HCT116 (cell line): Measurements from ENCODE around the gene FEZF1. TPM values are rescaled to one million over a fixed set of nuclear protein-coding genes. Genes with fewer than 3 reads are reported as not detected.

Experiments used
- ATAC-seq: fragments of 200-7000 bp; cut with Tn5 transposase; 2 replicates; pipeline ENCODE4 v1.9.1; 2020; ENCODE audit warnings: mild to moderate bottlenecking, moderate library complexity
- BruUV-seq: library from RNA; stranded (reverse); fragments of 400-500 nt; replicated peaks from 2 replicates; lab custom pipeline; 2021; lab: Mats Ljungman, UMichigan
- CTCF ChIA-PET: fragments of 300-600 bp; sonication (Branson Sonifier 250); formaldehyde crosslinking; loops from one replicate; lab custom pipeline; 2021; ENCODE audit warnings: antibody characterized with exemption; lab: Charles Lee
- POLR2A ChIA-PET: fragments of 300-600, 350-600 bp; sonication (Branson Sonifier 250); formaldehyde crosslinking; loops from one replicate; lab custom pipeline; 2021; ENCODE audit warnings: antibody characterized with exemption; lab: Charles Lee
- RAD21 ChIA-PET, 2 experiments: fragments of 300-600 bp; sonication (Branson Sonifier 250); formaldehyde crosslinking; loops; one replicate each; lab custom pipeline; 2023; ENCODE audit warnings: low total read pairs in 2 of 2; ENCODE audit not compliant: uncharacterized antibody in 2 of 2, unreplicated experiment in 2 of 2, low non-redundant PET in 1 of 2; lab: Charles Lee
- DNase-seq: peaks from one replicate; pipeline ENCODE4 v3.0.0-alpha.2; 2010; ENCODE audit warnings: low read depth, low spot score
- H2AFZ ChIP-seq: fragments of 200-600 bp; shearing (Covaris generic), sonication (generic); 2 replicates; pipeline ENCODE4 v1.6.1; 2017; ENCODE audit warnings: low read depth, mixed run types, mixed read lengths, antibody characterized with exemption, low read length; ENCODE audit not compliant: poor library complexity, severe bottlenecking
- H3K27ac ChIP-seq: 2 replicates; pipeline ENCODE4 v1.5.1; 2012; ENCODE audit warnings: low read depth, low read length
- H3K27me3 ChIP-seq: fragments of 200-600 bp; sonication (generic); 2 replicates; pipeline ENCODE4 v1.6.1; 2016; ENCODE audit warnings: mixed run types, low read length, mixed read lengths; ENCODE audit not compliant: insufficient read depth
- H3K36me3 ChIP-seq, 2 experiments: fragments of 200-500 bp in 1 of 2; fragments of 200-600 bp in 1 of 2; sonication (Bioruptor generic) in 1 of 2; sonication (generic) in 1 of 2; 2 replicates each; pipeline versions ENCODE4 v1.5.1 to v1.6.1; 2014 to 2016; ENCODE audit warnings: low read length in 2 of 2, inconsistent platforms in 1 of 2, mixed read lengths in 1 of 2, mixed run types in 1 of 2; ENCODE audit not compliant: insufficient read depth in 2 of 2, control insufficient read depth in 1 of 2
- H3K4me1 ChIP-seq, 2 experiments: fragments of 200-600 bp in 1 of 2; sonication (generic) in 1 of 2; 2 replicates each; pipeline versions ENCODE4 v1.5.1 to v1.6.1; 2012 to 2017; ENCODE audit warnings: low read length in 2 of 2, inconsistent platforms in 1 of 2, mild to moderate bottlenecking in 1 of 2, mixed read lengths in 1 of 2, mixed run types in 1 of 2, moderate library complexity in 1 of 2; ENCODE audit not compliant: insufficient read depth in 2 of 2, control insufficient read depth in 1 of 2
- H3K4me2 ChIP-seq: fragments of 200-600 bp; sonication (generic); 2 replicates; pipeline ENCODE4 v1.6.1; 2017; ENCODE audit warnings: mixed run types, low read length, mixed read lengths
- H3K4me3 ChIP-seq, 2 experiments: fragments of 200-600 bp in 1 of 2; sonication (generic) in 1 of 2; replicated peaks in 1 of 2; 2 replicates each; pipeline ENCODE4 v1.5.1; 2011 to 2016; ENCODE audit warnings: low read length in 2 of 2, control low read depth in 1 of 2, low read depth in 1 of 2, mild to moderate bottlenecking in 1 of 2, mixed read lengths in 1 of 2, mixed run types in 1 of 2
- H3K79me2 ChIP-seq: fragments of 200-600 bp; sonication (generic); 2 replicates; pipeline ENCODE4 v1.6.1; 2017; ENCODE audit warnings: mild to moderate bottlenecking, mixed run types, low read length, moderate library complexity, mixed read lengths; ENCODE audit not compliant: insufficient read depth
- H3K9ac ChIP-seq: fragments of 200-600 bp; sonication (generic); 2 replicates; pipeline ENCODE4 v1.6.1; 2016; ENCODE audit warnings: low read length, mixed read lengths
- H3K9me2 ChIP-seq: fragments of 200-600 bp; sonication (generic), shearing (Covaris generic); 2 replicates; pipeline ENCODE4 v1.6.1; 2017; ENCODE audit warnings: mixed run types, mild to moderate bottlenecking, moderate library complexity; ENCODE audit not compliant: insufficient read depth
- H3K9me3 ChIP-seq, 2 experiments: fragments of 200-500 bp in 1 of 2; fragments of 200-600 bp in 1 of 2; sonication (Bioruptor generic) in 1 of 2; sonication (generic) in 1 of 2; 2 replicates each; pipeline ENCODE4 v1.6.1; 2014 to 2017; ENCODE audit warnings: low read length in 2 of 2, mixed read lengths in 2 of 2, inconsistent platforms in 1 of 2, low read depth in 1 of 2, mild to moderate bottlenecking in 1 of 2, mixed run types in 1 of 2, moderate library complexity in 1 of 2; ENCODE audit not compliant: control insufficient read depth in 1 of 2, insufficient read depth in 1 of 2
- H4K20me1 ChIP-seq: fragments of 200-600 bp; sonication (generic), shearing (Covaris generic); 2 replicates; pipeline ENCODE4 v1.6.1; 2017; ENCODE audit warnings: mixed run types, mild to moderate bottlenecking, moderate library complexity; ENCODE audit not compliant: insufficient read depth
- CBX3 ChIP-seq: IDR thresholded peaks from 2 replicates; pipeline ENCODE4 v1.6.1; 2012; ENCODE audit warnings: low read depth
- CEBPB ChIP-seq: IDR thresholded peaks from 2 replicates; pipeline ENCODE4 v1.6.1; 2012; ENCODE audit warnings: low read depth
- EGR1 ChIP-seq: IDR thresholded peaks from 2 replicates; pipeline ENCODE4 v1.6.1; 2012; ENCODE audit warnings: low read depth
- ELF1 ChIP-seq: IDR thresholded peaks from 2 replicates; pipeline ENCODE4 v1.6.1; 2012; ENCODE audit warnings: low read depth, borderline replicate concordance
- EZH2 ChIP-seq: fragments of 200-600 bp; sonication (generic); IDR thresholded peaks from 2 replicates; pipeline ENCODE4 v1.6.1; 2017; ENCODE audit warnings: antibody characterized with exemption, mixed run types
- EZH2phosphoT487 ChIP-seq: fragments of 200-600 bp; IDR thresholded peaks from 2 replicates; pipeline ENCODE4 v1.6.1; 2018; ENCODE audit warnings: antibody characterized with exemption, borderline replicate concordance
- FOSL1 ChIP-seq: IDR thresholded peaks from 2 replicates; pipeline ENCODE4 v1.6.1; 2012; ENCODE audit warnings: low read depth
- JUND ChIP-seq: IDR thresholded peaks from 2 replicates; pipeline ENCODE4 v1.6.1; 2012
- POLR2AphosphoS5 ChIP-seq: IDR thresholded peaks from 2 replicates; pipeline ENCODE4 v1.6.1; 2011; ENCODE audit warnings: mild to moderate bottlenecking, low read depth, low read length, moderate library complexity
- RAD21 ChIP-seq: IDR thresholded peaks from 2 replicates; pipeline ENCODE4 v1.6.1; 2012; ENCODE audit warnings: low read depth, mild to moderate bottlenecking
- SP1 ChIP-seq: IDR thresholded peaks from 2 replicates; pipeline ENCODE4 v1.6.1; 2012; ENCODE audit warnings: low read depth
- SRF ChIP-seq: IDR thresholded peaks from 2 replicates; pipeline ENCODE4 v1.6.1; 2012; ENCODE audit warnings: low read depth
- TCF7L2 ChIP-seq: IDR thresholded peaks from 2 replicates; pipeline ENCODE4 v1.7.0; 2011; ENCODE audit warnings: borderline replicate concordance, inconsistent platforms; ENCODE audit not compliant: insufficient read depth, insufficient read length; ENCODE audit errors: extremely low read depth
- YY1 ChIP-seq: IDR thresholded peaks from 2 replicates; pipeline ENCODE4 v1.6.1; 2011; ENCODE audit warnings: low read length, low read depth, moderate library complexity, mild to moderate bottlenecking; ENCODE audit not compliant: insufficient replicate concordance; ENCODE audit errors: extremely low read depth
- ZNF274 ChIP-seq: fragments of 200-500 bp; sonication (Bioruptor generic); IDR thresholded peaks from 2 replicates; pipeline ENCODE4 v1.6.1; 2014; ENCODE audit warnings: mild to moderate bottlenecking, low read depth, low read length, inconsistent platforms
- intact Hi-C: fragments of 100-400 bp; cut with micrococcal nuclease; formaldehyde crosslinking; loops from 2 replicates; pipeline ENCODE4 v1.10.0; 2022
- total RNA-seq: library from RNA; stranded (reverse); gene quantifications from one replicate; pipeline ENCODE4 v1.2.1, GENCODE V29; 2021; ENCODE audit not compliant: unreplicated experiment
- TF ChIP-seq, protein P1 (sequence below): IDR thresholded peaks from 2 replicates; pipeline ENCODE4 v1.6.1; 2012; ENCODE audit warnings: low read depth
- TF ChIP-seq, protein P2 (sequence below): IDR thresholded peaks from 2 replicates; pipeline ENCODE4 v1.6.1; 2012
- TF ChIP-seq, protein P3 (sequence below), 3 experiments: fragments of 200-600 bp in 1 of 3; sonication (generic) in 1 of 3; IDR thresholded peaks in 2 of 3; conservative IDR thresholded peaks in 1 of 3; 2 replicates each; pipeline ENCODE4 v1.5.1; 2012 to 2017; ENCODE audit warnings: low read depth in 2 of 3, low read length in 2 of 3, antibody characterized with exemption in 1 of 3, borderline replicate concordance in 1 of 3, control low read depth in 1 of 3, mild to moderate bottlenecking in 1 of 3, mixed read lengths in 1 of 3, mixed run types in 1 of 3, moderate library complexity in 1 of 3; ENCODE audit not compliant: insufficient read depth in 1 of 3

Gene FEZF1
- total RNA-seq, 1 experiment from 2014 or later = 0.37 TPM

DNA sequence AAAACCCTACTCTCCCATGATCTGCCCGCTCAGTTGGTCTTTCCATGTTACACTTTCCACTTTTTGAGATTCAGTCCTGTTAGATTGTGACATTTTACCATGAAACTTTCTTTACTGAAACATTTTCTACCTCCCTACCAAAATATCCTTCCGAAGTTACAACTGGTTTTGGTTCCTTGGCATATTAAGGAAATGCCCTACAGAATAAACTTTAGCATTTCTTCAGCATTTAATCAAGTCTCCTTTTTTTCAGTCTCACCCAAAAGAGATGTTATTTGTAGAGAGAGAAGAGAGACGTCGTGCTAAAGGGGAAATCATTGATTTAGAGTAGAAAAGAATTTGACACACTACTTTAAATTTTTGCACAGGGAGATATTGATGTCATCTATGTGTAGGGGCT, 9.7 kb upstream of the FEZF1 start (continued):
- TF ChIP-seq, protein P1, sequence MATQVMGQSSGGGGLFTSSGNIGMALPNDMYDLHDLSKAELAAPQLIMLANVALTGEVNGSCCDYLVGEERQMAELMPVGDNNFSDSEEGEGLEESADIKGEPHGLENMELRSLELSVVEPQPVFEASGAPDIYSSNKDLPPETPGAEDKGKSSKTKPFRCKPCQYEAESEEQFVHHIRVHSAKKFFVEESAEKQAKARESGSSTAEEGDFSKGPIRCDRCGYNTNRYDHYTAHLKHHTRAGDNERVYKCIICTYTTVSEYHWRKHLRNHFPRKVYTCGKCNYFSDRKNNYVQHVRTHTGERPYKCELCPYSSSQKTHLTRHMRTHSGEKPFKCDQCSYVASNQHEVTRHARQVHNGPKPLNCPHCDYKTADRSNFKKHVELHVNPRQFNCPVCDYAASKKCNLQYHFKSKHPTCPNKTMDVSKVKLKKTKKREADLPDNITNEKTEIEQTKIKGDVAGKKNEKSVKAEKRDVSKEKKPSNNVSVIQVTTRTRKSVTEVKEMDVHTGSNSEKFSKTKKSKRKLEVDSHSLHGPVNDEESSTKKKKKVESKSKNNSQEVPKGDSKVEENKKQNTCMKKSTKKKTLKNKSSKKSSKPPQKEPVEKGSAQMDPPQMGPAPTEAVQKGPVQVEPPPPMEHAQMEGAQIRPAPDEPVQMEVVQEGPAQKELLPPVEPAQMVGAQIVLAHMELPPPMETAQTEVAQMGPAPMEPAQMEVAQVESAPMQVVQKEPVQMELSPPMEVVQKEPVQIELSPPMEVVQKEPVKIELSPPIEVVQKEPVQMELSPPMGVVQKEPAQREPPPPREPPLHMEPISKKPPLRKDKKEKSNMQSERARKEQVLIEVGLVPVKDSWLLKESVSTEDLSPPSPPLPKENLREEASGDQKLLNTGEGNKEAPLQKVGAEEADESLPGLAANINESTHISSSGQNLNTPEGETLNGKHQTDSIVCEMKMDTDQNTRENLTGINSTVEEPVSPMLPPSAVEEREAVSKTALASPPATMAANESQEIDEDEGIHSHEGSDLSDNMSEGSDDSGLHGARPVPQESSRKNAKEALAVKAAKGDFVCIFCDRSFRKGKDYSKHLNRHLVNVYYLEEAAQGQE = no peak
- TF ChIP-seq, protein P2, sequence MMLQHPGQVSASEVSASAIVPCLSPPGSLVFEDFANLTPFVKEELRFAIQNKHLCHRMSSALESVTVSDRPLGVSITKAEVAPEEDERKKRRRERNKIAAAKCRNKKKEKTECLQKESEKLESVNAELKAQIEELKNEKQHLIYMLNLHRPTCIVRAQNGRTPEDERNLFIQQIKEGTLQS = no peak
- TF ChIP-seq, all 23 proteins: peak for 0

DNA sequence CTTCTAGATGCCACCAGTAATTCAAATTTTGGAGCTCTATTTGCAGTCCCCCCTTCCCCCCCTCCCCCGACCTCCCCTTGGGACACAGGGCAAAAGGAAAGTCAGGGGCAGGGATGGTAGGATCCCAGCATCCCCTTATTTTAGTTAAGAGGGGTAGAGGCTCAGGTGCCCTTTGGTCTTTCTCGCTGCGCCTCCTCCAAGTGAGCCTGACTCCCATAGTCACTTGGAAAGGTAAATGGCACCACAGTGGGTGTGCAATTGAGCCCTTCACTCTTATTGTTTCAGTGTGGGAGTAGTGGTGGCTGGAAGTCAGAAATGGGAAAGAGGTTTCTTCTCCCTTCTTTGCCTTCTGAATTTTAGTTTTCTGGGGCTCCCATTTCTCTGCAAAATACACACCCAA, 8.2 kb upstream of the FEZF1 start:
- DNase-seq (no peak), ATAC-seq (no peak)
- no peaks in the 10 kb centered on the region for H4K20me1 ChIP-seq
- H3K27ac ChIP-seq = no peak overlapping the region
- no peaks in the 10 kb centered on the region for H3K9me3 ChIP-seq
- no peaks in the 10 kb centered on the region for H3K9me2 ChIP-seq
- ChIA-PET CTCF (no interaction called here), RAD21 (no interaction called here), POLR2A (no interaction called here)
- no peak overlapping the region for H2AFZ ChIP-seq
- no TSS peak for BruUV-seq
- intact Hi-C loops = no loop called here
- H3K27me3 ChIP-seq = no peaks in the 10 kb centered on the region
- no peak overlapping the region for H3K4me3 ChIP-seq
- no peaks in the 10 kb centered on the region for H3K79me2 ChIP-seq
- H3K4me1 ChIP-seq = no peaks in the 10 kb centered on the region
- no peaks in the 10 kb centered on the region; a peak in 1 of 4 replicates for H3K36me3 ChIP-seq
- no peak overlapping the region for H3K4me2 ChIP-seq
- no peak overlapping the region for H3K9ac ChIP-seq
- TF ChIP-seq RAD21 = no peak
- TF ChIP-seq EZH2 = no peak
- no peak for TF ChIP-seq SRF
- TF ChIP-seq CBX3 = no peak
- TF ChIP-seq TCF7L2 = no peak
- TF ChIP-seq POLR2AphosphoS5 = no peak
- TF ChIP-seq ZNF274 = no peak
- no peak for TF ChIP-seq YY1
- TF ChIP-seq CEBPB = no peak
- no peak for TF ChIP-seq SP1
- TF ChIP-seq, protein P2 = no peak
- no peak for TF ChIP-seq EGR1
- TF ChIP-seq EZH2phosphoT487 = no peak
- TF ChIP-seq, protein P3, sequence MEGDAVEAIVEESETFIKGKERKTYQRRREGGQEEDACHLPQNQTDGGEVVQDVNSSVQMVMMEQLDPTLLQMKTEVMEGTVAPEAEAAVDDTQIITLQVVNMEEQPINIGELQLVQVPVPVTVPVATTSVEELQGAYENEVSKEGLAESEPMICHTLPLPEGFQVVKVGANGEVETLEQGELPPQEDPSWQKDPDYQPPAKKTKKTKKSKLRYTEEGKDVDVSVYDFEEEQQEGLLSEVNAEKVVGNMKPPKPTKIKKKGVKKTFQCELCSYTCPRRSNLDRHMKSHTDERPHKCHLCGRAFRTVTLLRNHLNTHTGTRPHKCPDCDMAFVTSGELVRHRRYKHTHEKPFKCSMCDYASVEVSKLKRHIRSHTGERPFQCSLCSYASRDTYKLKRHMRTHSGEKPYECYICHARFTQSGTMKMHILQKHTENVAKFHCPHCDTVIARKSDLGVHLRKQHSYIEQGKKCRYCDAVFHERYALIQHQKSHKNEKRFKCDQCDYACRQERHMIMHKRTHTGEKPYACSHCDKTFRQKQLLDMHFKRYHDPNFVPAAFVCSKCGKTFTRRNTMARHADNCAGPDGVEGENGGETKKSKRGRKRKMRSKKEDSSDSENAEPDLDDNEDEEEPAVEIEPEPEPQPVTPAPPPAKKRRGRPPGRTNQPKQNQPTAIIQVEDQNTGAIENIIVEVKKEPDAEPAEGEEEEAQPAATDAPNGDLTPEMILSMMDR (IDR thresholded peaks at IDR 0.05 in 2 of 3, conservative IDR thresholded peaks at IDR 0.05 in 1 of 3; ENCODE audit: borderline replicate concordance in 1 of 3, insufficient read depth in 1 of 3, low read depth in 2 of 3, low read length in 2 of 3) = no peak
- TF ChIP-seq ELF1 = no peak
- TF ChIP-seq FOSL1 = no peak
- TF ChIP-seq JUND = no peak
